CD4-positive, alpha-beta T cell treated with Interleukin-15 for 4 hours (primary cell): ENCODE measurements around the gene LBR.
"Not testable (repeated sequence)": the region's sequence is repeated elsewhere in the genome, so short reads cannot be mapped to it uniquely, and the experiment has no call there.

Source experiments
- DNase-seq: peaks from one replicate; pipeline ENCODE4 v3.0.0-alpha.2; 2020; ENCODE audit warnings: low spot score

The LBR gene

DNA sequence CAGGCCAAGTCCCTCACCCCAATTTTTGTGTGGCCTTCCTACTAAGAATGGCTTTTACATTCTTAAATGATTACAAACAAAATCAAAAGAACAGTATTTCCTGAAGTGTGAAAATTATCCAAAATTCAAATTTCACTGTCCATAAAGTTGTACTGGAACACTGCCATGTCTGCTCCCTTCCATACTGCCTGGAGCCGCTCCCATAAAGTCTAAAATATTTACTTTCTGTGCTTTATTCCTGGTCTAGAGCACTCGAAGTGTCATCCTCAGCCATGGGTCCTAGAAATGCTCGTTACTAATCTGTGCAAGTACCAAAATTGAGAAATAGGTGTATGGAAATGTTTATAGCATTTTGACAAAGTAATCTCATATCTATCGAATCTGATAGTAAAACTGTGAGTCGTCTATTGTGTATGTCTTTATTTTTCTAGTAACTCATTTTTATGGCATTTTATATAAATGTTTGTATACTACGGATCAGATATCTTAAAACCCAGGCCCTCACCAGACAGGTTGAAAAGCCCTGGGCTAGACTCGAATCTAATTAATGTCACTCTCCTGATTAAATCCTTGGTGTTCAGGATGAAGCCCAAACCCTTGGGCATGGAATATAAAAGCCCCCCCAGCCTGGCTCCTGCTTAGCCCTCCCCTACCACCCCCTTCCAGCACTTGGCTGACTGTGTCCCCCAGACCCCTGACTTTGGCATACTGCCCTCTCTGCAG is 4.9 kb downstream of the LBR start:
- no peak for DNase-seq

DNA sequence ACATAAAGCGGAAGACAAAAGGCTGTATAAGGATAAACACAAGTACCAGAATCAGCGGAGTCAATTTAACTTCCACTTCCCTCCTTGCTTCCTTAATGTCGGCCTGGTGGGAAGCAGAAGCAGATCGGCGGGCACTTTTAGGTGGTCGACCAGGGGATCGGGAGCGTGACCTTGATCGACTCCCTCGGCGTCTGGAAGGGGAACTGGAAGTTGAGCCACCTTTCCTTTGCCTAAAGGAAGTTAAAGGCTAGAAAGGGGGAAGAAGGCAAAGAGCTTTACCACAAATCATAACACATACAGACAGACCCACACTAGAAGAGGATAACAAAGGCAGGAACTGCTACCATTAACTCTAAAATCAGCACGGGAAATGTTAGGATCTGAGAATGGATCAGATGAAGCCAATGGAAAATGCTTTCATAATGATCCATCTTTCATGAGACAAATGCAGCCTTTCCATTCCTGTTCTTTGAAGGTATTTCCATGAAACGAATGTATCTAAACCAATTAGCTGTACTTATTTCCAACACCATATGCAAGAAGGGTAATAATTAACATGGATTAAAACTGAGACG is 5.7 kb downstream of the LBR start:
- DNase-seq, result no peak

DNA sequence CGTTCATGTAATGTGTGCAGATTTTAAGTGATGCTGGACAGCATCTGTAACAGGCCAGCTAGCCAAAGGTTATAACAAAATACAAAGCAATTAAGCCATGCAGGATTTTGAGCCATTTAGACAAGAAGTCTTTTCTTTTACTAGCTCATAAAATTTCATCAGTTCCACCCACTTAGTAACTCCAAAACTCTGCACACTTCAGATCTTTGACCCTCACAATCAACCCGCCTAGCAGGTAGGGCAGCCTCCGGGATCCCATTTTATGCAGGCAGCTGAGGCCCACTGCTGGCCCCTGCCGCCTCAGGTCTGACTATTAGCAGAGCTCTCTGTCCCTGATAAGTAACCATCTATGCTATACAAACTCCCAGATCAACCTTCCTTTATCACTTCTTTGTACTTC is 9.2 kb downstream of the LBR start:
- no peak for DNase-seq

DNA sequence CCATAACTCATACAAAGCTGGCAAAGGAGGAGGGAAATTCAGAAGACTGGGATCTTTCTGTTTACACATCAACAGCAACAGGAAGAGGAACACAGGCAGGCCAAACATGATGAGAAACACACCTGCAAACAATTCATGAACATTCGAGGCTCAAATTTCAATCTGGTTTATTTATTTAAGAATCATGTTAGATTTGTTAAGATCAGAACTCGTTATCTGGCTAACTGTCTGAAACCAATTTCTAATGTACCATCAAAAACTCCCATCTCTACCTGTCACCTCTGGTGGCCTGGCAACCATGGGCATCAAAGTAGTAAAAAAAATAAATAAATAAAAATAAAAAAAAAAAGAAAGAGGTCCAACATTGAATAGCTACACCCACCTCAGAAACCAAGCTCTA is 9.8 kb downstream of the LBR start:
- no peak for DNase-seq

DNA sequence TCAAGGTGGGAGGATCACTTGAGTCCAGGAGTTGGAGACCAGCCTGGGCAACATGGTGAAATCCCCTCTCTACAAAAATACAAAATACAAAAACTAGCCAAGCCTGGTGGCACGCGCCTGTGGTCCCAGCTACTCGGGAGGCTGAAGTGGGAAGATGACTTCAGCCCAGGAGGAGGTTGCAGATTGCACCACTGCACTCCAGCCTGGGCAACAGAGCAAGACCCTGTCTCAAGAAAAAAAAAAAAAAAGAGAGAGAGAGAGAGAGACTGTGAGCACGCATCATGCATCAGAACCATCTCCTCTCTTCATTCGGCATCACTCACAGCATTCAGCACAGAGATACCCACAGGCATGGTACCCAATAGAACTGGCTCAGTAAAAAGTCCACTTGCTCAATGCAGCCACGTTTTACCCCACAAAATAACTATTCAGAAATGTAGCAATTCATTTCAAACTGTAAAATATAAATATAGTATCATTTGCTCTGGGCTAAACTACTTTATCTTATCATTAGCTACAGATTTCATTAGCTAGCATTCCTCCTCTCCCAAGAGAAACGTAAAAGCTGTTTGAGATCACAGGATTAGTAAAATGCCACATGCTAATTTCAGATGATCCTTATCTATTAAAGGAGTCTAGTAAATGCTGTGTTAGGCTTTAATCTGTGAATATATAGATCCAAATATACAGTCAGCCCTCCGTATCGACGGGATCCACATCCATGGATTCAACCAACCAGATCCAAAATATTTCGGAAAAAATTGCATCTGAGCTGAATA is 11.7 kb downstream of the LBR start:
- no peak for DNase-seq

DNA sequence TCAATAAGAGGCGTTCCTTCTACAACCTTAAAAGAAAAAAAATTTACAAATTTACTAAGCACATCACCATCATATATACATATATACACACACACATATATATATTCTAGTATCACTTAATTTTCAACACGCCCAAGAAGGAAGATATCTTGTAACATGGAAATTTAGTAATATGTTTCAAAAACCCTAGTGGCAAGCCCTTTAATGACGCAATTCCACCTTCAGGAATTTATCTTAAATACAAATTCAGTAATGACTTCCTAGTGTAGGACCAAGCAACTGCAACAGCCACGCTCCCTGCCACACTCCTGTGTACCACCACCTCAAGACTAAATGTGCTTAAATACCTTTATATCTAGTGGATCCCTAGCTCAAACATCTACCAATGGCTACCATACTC is 12.5 kb downstream of the LBR start:
- no peak for DNase-seq

DNA sequence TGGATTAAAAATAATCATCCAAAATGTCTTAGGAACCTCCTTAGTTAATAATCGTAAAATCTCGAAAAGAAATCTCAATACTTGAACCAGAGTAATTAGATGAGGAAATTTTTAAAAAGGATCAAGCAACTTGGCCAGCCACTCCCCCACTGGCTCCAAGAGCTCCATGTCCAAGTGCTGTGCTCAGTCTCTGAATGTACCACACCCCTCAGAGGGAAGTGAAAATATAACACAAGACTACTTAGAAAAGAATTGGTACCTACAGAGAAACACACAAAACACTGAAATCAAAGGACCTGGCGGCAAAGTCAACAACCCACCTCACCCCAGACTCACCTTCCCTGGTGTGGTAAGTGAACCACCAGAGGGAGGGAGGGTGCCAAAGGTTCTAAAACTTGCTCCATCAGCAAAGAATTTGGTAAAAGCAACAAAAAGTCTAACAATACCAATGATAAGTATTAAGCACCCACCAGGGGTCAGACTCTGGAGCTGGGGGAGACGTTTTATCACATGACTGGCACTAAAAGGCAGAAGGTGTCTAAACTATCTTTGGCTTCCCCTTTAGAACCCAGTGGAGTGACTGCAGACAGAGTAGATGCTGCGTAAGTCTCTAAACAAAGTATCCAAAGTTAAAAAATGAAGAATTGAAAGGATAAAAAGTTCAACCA is 14.0 kb downstream of the LBR start:
- no peak for DNase-seq

DNA sequence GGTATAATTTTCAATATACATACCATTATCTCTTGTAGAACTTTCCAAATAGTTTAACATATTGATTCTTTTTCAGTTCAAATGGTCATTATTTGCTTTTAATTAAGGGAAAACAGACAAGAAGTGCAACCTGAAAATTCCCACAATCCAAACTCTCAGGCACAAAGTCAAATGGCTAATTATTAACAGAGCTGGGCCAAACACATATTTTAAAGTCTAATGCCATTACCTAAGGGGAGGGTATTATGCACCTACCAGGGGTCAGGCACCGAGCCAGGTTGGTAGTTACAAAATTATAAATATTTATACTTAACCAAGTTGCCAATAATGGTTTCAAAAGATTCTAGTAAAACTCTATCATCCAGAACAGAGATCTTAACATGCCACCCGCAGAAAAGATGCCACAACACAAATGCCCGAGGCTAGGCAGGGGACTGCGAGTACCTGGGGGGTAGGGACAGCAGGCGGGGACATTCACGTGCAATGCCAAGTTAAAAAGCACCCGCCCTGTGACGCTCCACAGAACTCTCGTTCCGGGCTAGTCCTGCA is 15.0 kb downstream of the LBR start:
- DNase-seq, result no peak

DNA sequence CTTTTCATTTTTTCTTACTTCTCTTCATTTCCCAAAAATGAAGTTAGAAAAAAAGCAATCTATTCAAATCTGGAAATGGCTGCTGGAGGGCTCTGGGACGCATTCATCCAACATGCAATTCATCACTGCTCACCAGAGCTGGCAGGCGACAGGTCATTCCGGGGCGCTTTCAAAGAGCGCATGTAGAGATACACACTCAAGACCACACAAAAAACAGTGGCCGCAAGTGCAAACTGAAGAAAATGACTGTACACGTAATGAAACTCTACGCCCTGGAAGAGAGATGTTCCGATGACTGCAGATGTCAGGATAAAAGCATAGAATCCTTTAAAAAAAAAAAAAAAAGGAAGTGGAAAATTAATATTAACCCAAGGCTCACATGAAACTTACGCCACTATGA is 15.5 kb downstream of the LBR start:
- DNase-seq, result no peak

DNA sequence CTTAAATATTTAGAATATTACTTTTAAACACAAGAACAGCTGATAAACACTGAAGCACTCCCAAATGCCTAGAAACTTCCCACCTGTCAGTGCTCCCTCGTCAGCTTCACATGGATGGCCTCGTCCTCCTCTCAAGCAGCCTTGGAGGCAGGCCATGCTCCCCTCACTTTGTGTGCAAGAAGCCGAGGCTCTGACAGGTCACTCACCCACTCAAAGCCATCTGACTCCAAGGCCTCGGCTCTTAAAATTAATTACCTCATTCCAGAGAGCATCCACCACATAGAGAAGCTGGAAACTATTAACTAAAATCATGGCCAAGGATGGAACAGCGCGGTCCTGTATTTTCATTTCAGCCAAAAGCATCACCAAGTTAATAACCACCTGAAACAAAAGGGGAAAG is 17.8 kb downstream of the LBR start:
- DNase-seq, result no peak

DNA sequence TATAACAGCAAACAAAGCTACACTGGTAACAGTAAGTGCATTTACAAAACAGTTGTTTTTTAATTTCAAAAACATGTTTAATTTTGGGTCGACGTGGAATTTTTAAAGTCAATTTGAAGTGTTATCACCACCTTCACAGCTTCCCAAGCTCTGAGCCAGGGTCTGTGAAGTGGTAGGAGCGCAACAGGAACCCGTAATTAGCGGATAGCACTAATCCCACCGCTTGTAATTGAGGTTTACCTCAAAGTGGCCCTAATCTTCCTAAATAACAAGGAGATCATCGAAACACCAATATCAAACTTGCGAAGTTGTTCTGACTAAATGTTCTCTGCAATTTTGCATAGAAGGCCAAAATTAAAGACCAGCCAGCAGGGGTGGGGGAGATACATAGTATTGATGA is 18.8 kb downstream of the LBR start:
- no peak for DNase-seq

DNA sequence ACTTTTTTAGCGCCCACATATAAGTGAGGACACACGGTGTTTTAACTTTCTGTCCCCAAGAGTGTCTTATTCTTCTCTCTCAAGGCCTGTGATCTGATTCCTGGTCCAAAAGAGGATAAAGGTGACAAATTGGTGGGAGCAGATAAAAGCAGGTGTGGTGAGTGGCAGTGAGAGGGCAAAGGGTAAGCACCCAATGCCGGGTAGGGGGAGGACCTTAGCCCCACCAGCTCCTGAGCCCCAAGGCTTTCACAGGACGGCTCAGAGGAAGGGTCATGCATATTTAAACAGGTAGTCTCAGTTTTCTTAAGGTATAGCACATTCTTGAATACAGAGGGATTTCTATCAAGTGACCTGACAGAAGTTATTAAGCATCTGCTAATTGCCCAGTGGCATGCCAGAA is 19.6 kb downstream of the LBR start:
- no peak for DNase-seq

DNA sequence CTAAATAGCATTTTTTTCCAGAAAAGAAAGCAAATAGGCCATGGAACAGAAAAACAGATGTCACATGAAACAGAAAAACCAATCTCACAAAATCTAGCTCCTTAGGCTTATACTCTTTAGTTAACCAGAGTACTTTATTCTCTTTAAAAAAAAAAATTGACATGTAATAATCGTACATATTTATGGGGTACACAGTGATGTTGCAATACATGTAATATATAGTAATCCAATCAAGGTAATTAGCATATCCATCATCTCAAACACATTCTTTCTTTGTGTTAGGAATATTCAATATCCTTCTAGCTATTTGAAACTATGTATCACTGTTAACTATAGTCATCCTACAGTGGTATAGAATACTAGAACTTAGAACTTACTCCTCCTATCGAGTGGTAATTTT is 20.1 kb downstream of the LBR start:
- no peak for DNase-seq

DNA sequence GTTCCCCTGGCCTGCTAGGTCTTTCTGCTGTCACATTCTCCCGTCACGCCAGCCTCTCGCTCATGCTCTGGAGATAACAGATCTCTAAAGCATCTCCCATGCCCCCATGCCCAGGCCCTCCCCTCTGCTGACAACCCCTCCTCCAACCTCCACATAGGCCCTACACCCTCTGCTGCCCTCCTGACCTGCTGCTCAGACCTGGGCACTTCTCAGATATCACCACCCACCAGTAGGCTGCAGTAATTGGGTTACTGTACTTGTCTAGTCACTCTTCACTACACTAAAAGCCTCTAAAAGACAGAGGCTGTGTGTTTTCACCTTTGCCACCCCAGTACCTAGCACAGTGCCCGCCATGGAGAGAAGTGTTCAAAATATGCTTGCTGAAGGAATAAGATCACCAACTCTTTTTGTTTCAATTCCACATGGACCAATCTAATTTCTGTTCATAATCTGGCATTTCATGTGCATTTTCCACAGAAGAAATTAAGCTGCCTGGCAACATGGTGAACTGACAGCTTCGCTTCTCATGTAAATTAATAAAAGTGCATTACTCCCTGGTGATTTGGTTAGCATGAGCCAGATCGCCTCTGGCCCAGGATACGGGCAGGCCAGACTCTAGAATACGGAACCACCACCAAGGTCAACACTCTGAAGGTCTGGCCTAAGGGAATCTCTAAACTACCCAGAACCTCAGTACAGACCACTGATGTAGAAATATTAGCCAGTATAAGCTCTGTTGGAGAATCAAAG is 20.7 kb downstream of the LBR start:
- DNase-seq, result no peak

DNA sequence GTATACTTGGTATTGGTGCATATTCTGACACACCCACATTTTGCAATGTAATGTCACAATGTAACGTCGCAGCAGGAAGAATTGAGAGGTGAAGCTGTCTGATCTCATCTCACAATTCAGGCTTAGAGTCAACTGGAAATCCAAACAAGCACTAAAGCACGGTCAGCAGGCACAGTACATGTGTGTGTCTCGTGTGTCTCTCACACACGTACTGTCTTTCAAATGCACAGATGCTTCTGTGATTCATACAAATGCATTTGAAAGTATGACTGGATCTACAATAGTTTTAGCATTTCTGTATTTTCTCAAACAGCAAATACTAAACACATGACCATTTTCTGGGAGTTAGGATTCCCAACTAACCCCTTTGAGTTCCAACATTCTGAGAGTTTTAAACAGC is 26.9 kb downstream of the LBR start:
- DNase-seq, result no peak

DNA sequence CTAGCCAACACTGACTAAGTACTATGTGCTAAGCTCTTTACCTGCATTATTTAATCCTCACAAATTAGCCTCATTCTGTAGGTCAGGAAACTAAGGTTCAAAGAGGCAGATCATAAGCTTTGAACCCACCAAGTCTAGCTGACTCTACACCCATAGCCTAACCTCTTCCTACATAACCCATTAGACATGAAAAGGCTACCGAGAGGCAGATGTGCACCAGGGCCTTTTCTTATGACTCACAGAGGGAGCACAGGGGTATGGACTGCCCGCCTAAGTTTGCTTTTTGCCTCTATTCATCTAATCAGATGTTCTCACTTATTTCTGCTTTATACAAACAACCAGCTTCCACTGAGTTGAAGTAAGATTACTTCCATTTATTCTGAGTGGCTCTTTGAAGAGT is 31.5 kb downstream of the LBR start:
- no peak for DNase-seq

DNA sequence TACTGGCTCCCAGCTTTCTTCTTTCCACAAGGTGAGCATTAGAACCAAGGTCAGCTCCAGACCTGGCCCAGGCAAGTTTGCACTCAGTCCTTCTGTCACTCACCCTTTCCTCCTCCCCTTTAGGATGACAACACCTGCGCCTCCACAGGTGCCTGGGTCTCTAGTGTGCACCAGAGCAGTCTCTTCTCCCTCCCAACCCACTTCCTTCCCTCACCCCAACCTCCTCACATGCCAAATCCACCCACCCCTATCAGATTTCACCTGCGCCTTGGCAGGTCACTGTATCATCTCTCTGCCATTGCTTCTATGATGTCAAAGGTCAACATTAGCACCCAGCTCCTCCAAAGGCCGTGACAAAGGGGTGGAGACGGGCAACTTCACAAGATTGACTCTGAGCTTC is 38.0 kb downstream of the LBR start:
- no peak for DNase-seq

DNA sequence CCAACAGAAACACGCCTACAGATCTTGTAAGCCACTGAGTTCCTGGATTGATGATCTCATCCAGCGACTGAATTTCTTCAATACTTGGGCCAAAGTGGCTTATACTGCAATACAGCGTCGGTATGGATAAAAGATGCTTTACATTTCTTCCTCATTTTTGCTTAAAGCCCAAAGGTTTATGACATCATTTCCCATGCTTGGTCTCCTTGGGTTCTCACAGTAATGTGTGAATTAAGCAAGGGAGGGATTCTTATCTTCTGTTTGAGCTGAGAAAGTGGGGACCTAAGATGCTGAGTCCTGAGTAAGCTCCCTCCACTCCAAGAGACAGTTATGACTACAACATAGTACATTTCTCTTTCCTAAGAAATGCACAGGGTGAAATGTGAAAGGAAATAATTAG is 39.5 kb downstream of the LBR start:
- no peak for DNase-seq

DNA sequence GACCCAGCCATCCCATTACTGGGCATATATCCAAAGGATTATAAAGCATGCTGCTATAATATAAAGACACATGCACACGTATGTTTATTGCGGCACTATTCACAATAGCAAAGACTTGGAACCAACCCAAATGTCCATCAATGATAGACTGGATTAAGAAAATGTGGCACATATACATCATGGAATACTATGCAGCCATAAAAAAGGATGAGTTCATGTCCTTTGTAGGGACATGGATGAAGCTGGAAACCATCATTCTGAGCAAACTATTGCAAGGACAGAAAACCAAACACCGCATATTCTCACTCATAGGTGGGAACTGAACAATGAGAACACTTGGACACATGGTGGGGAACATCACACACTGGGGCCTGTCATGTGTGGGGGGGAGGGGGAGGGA is 41.0 kb downstream of the LBR start:
- DNase-seq, result not testable (repeated sequence)

DNA sequence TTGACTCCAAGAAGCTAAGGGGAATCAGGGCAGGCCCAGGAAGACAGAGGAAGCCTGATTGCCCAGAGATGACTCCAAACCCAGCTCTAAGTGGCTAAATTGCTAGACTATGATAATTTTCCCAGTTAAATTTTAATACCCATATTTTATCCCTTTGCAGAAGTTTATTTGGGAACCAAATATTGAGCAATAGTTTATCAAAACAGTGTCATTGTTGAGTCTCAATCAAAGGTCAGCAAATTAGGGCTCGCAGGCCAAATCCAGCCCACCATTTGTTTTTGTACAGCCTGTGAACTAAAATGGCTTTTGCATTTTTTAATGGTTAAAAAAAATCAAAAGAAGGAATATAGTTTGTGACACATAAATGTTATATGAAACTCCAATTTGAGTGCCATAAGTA is 47.1 kb downstream of the LBR start:
- no peak for DNase-seq

DNA sequence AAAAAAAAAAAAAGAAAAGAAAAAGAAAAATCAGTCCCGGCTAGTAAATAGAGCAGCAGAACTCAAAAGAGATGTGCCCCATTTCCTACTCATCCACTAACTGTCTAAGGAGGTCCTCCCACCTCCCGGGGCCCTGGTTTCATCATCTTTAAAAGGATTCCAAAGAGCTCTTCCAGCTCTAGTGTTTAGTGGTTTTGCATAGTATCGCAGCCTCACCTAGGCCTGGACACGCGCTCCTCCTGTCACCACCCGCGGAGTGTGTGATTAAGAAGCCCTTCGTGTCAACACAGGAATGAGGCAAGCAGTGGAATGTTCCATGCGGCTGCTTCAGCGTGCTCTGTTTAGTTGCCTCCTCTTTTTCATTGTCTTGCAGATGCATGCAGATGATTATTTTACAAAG is 49.0 kb downstream of the LBR start:
- no peak for DNase-seq

DNA sequence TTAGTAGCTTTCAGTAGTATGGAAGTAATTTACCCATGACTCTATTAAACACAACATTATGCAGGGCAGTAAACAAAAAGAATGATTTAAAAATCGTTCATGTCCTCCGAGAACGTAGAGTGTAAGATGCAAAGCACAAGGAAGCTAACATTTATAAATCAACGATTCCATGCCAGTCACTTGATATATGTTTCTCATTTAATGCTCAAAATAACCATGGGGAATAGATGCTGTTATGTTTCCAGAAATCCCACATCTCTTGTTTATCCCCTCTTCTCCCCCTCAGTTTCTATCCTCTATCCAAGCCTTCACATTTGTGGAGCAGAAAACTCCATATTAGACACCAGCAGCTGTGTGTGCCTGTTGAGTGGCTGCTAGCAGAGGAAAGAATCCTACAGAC is 52.8 kb downstream of the LBR start:
- DNase-seq, result no peak
